GM18505 (cell line): ENCODE data around the gene GGTLC2.
"Not testable (repeated sequence)": the region's sequence is repeated elsewhere in the genome, so short reads cannot be mapped to it uniquely, and the experiment has no call there.

Experiments
- ATAC-seq: cut with Tn5 transposase; IDR thresholded peaks from one replicate; pipeline ENCODE4 v1.9.1; 2021; ENCODE audit not compliant: unreplicated experiment
- POLR2A ChIP-seq: IDR thresholded peaks from 4 replicates; pipeline ENCODE4 v1.6.1; 2011; ENCODE audit warnings: borderline replicate concordance; ENCODE audit not compliant: insufficient read depth, insufficient read length; ENCODE audit errors: extremely low read depth

GGTLC2 gene

DNA sequence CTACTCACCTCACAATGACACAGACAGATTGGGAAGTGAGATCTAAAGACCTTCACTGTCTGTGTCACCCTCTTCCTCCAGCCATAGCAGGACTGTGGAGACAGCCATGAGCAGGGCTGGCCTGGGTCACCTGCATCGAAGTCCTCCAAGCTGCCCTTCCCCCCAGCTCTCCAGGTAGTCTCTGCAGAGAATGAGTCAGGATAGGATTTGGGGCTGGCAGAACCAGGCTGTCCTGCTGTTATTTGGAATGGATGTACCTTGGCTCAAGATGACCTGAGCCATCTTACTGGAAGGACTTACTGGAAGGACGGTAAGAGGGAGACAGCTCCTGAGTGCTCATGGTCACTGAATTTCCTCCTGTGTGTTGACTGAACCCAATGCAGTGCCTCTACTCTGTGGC lies 29.2 kb downstream of the GGTLC2 start:
- no peak for TF ChIP-seq POLR2A
- no peak for ATAC-seq

DNA sequence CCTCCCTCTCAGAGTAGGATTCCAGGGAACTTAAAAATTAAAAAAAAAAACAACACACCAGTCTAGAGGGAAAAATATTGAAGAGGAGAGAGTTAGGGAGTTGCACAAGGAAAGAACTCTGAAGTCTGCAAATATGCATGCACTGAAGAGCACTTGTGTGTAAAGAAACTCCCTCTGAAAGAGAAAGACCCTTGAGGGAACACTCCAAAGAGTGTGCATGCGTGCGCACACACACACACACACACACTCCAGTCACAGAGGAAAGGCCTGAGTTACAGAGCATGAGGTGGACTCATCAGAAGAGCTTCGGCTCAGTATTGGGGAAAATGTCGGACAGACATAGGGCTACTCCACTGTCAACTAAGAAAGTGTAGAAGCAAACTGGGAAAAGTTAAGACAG lies 30.1 kb downstream of the GGTLC2 start:
- TF ChIP-seq POLR2A, result no peak
- ATAC-seq, result no peak

DNA sequence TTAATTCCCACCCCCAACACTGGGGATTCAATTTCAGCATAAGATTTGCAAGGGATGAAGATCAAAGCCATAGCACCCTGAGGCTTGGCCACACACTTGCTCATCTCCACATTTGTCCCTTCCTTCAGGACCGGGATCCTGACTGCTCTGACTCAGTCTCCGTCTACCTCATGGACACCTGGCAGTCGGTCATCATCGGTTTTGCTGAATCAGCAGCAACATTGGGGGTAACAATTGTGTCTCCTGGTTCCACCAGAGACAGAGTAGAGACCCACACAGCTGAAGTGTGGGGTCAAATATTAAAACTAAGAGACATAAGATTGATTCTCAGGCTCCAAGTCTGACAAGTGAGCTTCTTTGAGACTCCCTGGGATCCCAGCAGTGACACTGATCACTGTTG lies 34.6 kb downstream of the GGTLC2 start:
- TF ChIP-seq POLR2A, result no peak
- no peak for ATAC-seq

DNA sequence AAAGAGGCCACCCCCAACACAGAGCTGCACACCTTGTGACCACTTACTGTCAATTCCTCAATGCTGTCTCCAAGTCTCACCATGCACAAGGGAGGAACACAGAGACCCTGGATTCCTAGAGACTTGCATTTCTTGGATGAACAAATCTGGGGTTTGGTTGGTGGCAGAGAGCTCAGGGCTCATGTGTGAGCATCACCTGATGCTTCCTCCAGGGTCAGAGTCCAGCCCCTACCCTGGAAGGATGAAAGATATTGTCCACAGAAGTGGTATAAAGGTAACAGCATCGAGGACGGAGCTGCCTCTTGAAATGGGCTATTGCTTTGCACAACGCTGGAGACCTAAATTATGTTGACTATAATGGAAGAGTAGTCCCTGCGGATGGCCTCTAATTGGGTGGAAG lies 36.0 kb downstream of the GGTLC2 start:
- ATAC-seq, result no peak

DNA sequence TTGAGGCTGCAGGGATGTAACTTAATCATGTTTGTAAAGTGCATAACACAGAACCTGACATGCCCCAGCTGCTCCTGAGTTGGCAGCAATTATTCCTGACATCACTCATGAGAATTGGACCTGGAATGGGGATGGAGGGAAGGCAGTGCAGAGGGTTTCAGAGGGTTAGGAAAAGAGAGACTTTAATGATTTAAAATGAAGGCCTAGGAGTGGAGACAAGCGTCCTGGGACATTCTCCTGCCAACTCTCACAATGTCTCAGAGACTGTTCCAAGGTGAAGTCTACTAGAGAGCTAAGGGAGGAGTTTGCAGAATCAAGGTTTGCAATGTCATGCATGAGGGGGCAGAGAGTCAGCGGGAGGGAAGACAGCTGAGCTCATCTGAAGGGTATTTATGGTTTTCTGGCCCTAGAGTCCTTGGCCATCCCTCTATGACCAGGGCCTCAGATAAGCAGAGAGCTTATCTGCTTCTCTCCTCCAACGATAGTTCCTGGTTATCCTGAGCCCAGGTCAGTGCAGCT lies 36.9 kb downstream of the GGTLC2 start:
- no peak for TF ChIP-seq POLR2A
- no peak for ATAC-seq

More for the DNA sequence above, 36.0 kb downstream of the GGTLC2 start:
- TF ChIP-seq POLR2A, result no peak

GRCh38 chr22:22682196-22682595 lies 37.8 kb downstream of the GGTLC2 start:
- no peak for TF ChIP-seq POLR2A
- ATAC-seq, result no peak

DNA sequence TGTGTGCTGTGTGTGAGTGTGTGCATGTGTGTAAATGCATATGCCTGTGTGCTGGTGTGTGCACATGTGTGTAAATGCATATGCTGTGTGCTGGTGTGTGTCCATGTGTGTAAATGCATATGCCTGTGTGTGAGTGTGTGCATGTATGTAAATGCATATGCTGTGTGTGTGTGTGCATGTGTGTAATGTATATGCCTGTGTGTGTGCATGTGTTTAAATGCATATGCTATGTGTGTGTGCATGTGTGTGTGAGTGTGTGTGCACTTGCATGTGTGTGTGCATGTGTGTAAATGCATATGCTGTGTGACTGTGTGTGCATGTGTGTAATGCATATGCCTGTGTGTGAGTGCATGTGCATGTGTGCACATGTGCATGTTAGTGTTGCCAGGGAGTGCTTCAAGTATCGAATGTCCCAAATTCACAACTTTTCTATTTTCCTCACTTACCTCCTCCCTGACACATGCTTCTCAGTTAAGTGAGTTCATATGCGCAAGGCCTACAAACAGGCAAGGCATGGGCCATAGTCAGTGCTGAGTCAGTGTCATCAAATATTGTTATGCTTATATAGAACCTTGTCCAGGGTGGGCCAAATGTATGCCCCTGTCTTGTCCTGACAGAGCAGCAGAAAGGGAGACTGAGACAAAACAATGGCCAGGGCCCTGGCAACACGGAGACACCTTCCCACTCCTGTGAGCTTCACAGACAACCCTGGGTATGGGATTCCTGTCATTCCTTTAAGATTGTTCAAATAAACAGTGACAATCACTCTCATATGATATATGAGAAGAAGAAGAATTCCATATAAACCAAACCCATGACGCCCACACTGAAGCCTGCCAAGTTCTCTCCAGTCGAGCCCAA lies 38.6 kb downstream of the GGTLC2 start:
- ATAC-seq, result no peak
- no peak for TF ChIP-seq POLR2A

DNA sequence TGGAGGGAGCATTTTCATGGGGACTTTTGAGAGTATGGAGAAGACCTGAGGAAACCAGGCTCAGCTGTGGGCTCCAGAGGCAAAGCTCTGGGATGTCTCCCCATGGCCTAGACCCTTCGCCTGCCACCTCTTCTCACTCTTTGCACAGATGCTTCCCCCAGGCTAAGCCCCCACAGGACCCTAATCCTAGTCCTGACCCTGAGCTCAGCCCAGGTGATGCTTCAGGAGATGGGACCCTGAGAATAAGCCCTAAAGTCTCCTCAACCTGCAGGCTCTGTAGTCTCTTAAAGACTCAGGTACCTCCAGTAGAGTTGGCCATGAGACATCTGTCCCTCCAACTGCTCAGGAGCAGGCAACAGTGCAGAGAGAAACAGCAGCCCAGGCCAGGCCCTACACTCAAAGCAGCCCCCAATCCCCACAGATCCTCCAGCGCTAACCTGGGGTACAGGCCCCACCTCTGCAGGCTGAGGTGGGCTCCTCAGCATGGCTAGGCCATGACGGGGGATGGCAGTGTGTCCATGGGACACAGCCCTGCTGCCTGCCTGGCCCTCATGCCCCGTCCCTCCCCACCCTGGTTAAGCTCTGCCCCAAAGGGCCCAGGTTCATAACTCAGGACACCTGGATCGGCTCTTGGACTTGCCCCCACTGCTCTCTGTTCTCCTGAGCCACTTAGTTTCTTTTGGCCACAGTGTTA lies 39.4 kb downstream of the GGTLC2 start:
- TF ChIP-seq POLR2A, result no peak
- no peak for ATAC-seq

DNA sequence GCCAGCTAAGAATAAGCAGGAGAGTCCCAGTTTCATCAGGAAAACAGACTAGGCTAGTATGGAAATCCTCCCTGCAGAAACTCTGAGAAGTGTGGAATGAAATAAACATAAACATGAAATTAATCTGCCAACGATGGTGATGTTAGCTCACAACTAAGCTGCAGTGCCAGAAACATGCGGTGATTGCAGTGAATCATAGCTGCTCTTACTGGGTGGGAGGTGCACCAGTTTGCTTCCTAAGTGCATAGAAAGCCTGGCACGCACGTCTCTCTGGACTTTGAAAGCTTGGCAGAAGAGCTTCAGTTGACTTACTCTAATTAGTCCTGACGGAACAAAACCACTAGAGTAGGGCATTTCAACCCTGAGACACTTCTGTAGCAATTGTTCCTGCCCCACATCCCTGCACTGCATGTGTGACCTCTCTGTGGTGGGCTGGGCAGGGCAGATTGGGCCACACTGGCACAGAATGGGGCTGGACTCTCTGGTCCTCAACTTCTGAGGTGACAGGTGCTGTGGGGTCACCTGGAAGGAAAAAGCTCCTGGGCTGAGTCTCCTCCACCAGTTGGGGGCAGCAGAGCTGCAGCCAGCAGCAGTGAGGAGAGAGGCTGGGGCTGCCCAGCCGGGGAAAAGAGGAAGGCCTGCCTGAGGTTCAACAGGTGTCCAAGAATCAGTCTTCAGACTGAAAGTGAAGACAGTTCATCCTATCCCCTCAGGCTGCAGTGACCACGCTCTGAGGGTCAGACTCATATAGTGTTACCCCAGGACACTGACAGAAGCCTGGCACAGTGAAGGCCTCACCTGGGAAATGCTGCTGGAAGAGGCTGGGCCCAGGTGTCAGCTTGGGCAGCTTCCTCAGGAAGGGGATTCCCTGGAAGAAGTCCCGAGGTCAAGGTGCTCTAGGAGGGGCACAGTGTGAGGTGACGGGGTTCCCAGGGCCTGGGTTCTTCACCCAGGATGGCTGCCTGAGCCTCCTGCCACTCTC lies 40.5 kb downstream of the GGTLC2 start:
- ATAC-seq, result no peak
- TF ChIP-seq POLR2A, result no peak

GRCh38 chr22:22685586-22685985 lies 41.2 kb downstream of the GGTLC2 start:
- TF ChIP-seq POLR2A, result no peak
- ATAC-seq, result no peak

DNA sequence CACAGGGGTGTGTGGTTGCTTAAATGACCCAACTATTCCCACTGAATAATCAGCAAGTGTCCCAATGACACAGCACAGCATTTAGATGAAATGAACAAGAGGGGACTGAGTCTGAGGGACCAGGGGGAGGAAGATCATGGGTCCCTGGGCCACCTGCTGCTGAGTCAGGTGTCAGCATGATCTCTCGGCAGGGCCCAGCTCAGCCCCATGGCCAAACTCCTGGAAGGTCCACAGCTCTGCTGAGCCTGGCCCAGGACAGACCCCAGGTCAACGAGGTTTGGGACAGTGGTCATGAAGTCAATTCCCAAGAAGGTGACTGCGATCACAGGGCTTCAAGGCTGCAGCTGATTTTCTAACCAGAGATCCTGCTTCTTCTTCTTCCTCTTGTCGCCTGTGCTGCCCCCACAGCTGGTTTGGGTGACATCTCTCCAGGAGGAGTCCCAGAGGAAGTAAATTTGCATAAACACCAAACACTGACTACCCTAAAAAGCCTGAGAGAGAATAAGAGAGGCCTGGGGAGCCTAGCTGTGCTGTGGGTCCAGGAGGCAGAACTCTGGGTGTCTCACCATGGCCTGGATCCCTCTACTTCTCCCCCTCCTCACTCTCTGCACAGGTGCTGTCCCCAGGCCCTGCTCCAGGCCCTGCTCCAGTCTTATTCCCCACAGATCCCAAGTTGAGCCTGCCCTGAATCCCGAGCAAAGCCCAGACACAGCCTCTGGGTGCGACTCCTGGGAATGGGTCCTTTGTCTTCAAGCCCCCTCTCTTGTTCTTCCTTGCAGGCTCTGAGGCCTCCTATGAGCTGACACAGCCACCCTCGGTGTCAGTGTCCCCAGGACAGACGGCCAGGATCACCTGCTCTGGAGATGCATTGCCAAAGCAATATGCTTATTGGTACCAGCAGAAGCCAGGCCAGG lies 42.0 kb downstream of the GGTLC2 start:
- ATAC-seq, result not testable (repeated sequence)

More for the DNA sequence above, 42.0 kb downstream of the GGTLC2 start:
- TF ChIP-seq POLR2A, result peak; percentile 27
